Liver (tissue), 9 donors: Measurements from ENCODE around the gene GUCA2A. TPM values are rescaled to one million over a fixed set of nuclear protein-coding genes. Genes with fewer than 3 reads are reported as not detected.

Experiments used
- DNase-seq: peaks from one replicate; pipeline ENCODE4 v3.0.0-alpha.2; 2017; ENCODE audit warnings: low spot score
- H3K27ac ChIP-seq, 2 donors: one replicate each; pipeline ENCODE4 v1.7.0; 2013; ENCODE audit warnings: inconsistent platforms in 2 of 2, low read length in 2 of 2, control low read depth in 1 of 2, low read depth in 1 of 2, mild to moderate bottlenecking in 1 of 2
- H3K27me3 ChIP-seq, 4 donors: one replicate each; pipeline versions ENCODE4 v1.6.1 to v1.7.0; 2013; ENCODE audit warnings: low read length in 3 of 4, inconsistent platforms in 1 of 4, mild to moderate bottlenecking in 1 of 4, moderate library complexity in 1 of 4; ENCODE audit not compliant: control insufficient read depth in 4 of 4, insufficient read depth in 4 of 4
- H3K36me3 ChIP-seq, 4 donors: one replicate each; pipeline versions ENCODE4 v1.6.1 to v1.7.0; 2013; ENCODE audit warnings: low read length in 3 of 4, mild to moderate bottlenecking in 3 of 4, low read depth in 1 of 4, moderate library complexity in 1 of 4; ENCODE audit not compliant: control insufficient read depth in 4 of 4, insufficient read depth in 3 of 4
- H3K4me1 ChIP-seq, 4 donors: one replicate each; pipeline versions ENCODE4 v1.6.1 to v1.7.0; 2013; ENCODE audit warnings: low read length in 3 of 4, mild to moderate bottlenecking in 3 of 4, moderate library complexity in 1 of 4; ENCODE audit not compliant: control insufficient read depth in 4 of 4, insufficient read depth in 4 of 4
- H3K4me3 ChIP-seq, 3 donors: one replicate each; pipeline versions ENCODE4 v1.6.1 to v1.7.0; 2013; ENCODE audit warnings: low read length in 3 of 3, control low read depth in 1 of 3, low read depth in 1 of 3, mild to moderate bottlenecking in 1 of 3
- H3K9ac ChIP-seq, 2 donors: one replicate each; pipeline ENCODE4 v1.7.0; 2013; ENCODE audit warnings: low read length in 2 of 2, mild to moderate bottlenecking in 2 of 2, moderate library complexity in 2 of 2, control low read depth in 1 of 2, low read depth in 1 of 2
- H3K9me3 ChIP-seq, 4 donors: one replicate each; pipeline versions ENCODE4 v1.6.1 to v1.7.0; 2013; ENCODE audit warnings: low read length in 3 of 4; ENCODE audit not compliant: control insufficient read depth in 4 of 4
- CTCF ChIP-seq: fragments of 150-350 bp; IDR thresholded peaks from 2 replicates; pipeline ENCODE4 v1.5.1; 2017; ENCODE audit warnings: improper control_type of control experiment, low read depth, low read length; ENCODE audit not compliant: missing input control
- FOXA2 ChIP-seq: IDR thresholded peaks from 2 replicates; pipeline ENCODE4 v1.6.1; 2016; ENCODE audit warnings: antibody characterized with exemption
- GABPA ChIP-seq, 2 donors: IDR thresholded peaks in 1 of 2; conservative IDR thresholded peaks in 1 of 2; 2 replicates each; pipeline ENCODE4 v1.6.1; 2016; ENCODE audit warnings: antibody characterized with exemption in 2 of 2, mild to moderate bottlenecking in 1 of 2, moderate library complexity in 1 of 2
- HNF4A ChIP-seq, 2 donors: conservative IDR thresholded peaks; 2 replicates each; pipeline ENCODE4 v1.6.1; 2016; ENCODE audit warnings: antibody characterized with exemption in 2 of 2, mild to moderate bottlenecking in 2 of 2
- HNF4G ChIP-seq: IDR thresholded peaks from 2 replicates; pipeline ENCODE4 v1.6.1; 2016; ENCODE audit warnings: antibody characterized with exemption
- JUND ChIP-seq, 2 donors: IDR thresholded peaks; 2 replicates each; pipeline ENCODE4 v1.6.1; 2016; ENCODE audit warnings: antibody characterized with exemption in 2 of 2
- NR2F2 ChIP-seq: IDR thresholded peaks from 2 replicates; pipeline ENCODE4 v1.6.1; 2016; ENCODE audit warnings: antibody characterized with exemption
- RAD21 ChIP-seq, 2 donors: IDR thresholded peaks; 2 replicates each; pipeline ENCODE4 v1.6.1; 2016; ENCODE audit warnings: antibody characterized with exemption in 2 of 2, mild to moderate bottlenecking in 2 of 2
- REST ChIP-seq: IDR thresholded peaks from 2 replicates; pipeline ENCODE4 v1.6.1; 2016; ENCODE audit warnings: antibody characterized with exemption, mild to moderate bottlenecking
- RXRA ChIP-seq, 2 donors: IDR thresholded peaks; 2 replicates each; pipeline ENCODE4 v1.6.1; 2017 to 2018; ENCODE audit warnings: antibody characterized with exemption in 2 of 2, mild to moderate bottlenecking in 1 of 2
- SP1 ChIP-seq: IDR thresholded peaks from 2 replicates; pipeline ENCODE4 v1.6.1; 2018; ENCODE audit warnings: antibody characterized with exemption, mild to moderate bottlenecking
- TAF1 ChIP-seq: conservative IDR thresholded peaks from 2 replicates; pipeline ENCODE4 v1.6.1; 2016; ENCODE audit warnings: antibody characterized with exemption, mild to moderate bottlenecking
- YY1 ChIP-seq: IDR thresholded peaks from 2 replicates; pipeline ENCODE4 v1.6.1; 2016; ENCODE audit warnings: antibody characterized with exemption, mild to moderate bottlenecking
- ZBTB33 ChIP-seq: IDR thresholded peaks from 2 replicates; pipeline ENCODE4 v1.6.1; 2016; ENCODE audit warnings: antibody characterized with exemption
- WGBS: extraction: QIAGEN DNeasy Blood & Tissue Kit; methylation state at CpG from one replicate; pipeline ENCODE4 v1.1.7; 2013; 5-methylcytosine and 5-hydroxymethylcytosine counted together
- polyA plus RNA-seq, 2 donors: library from polyadenylated mRNA; stranded (reverse) in 1 of 2; unstranded in 1 of 2; fragments of 200-250 nt in 1 of 2; fragments of >200 nt in 1 of 2; fragmentation: Nextera tagmentation in 1 of 2; extraction: Ambion mirVana in 1 of 2; gene quantifications; one replicate each; pipeline versions ENCODE4 v1.2.1 to v1.2.3, GENCODE V29; 2013 to 2015
- total RNA-seq, 2 donors: library from RNA; depleted of rRNA; stranded (reverse); fragments of >200 nt; gene quantifications; one replicate each; pipeline ENCODE4 v1.2.3, GENCODE V29; 2014
- donor health status: healthy.
- donor health status: healthy.
- donor health status: healthy.
- donor health status: healthy.
- donor health status: healthy.

GUCA2A gene
- total and polyA plus RNA-seq, 4 donors = not detected

DNA sequence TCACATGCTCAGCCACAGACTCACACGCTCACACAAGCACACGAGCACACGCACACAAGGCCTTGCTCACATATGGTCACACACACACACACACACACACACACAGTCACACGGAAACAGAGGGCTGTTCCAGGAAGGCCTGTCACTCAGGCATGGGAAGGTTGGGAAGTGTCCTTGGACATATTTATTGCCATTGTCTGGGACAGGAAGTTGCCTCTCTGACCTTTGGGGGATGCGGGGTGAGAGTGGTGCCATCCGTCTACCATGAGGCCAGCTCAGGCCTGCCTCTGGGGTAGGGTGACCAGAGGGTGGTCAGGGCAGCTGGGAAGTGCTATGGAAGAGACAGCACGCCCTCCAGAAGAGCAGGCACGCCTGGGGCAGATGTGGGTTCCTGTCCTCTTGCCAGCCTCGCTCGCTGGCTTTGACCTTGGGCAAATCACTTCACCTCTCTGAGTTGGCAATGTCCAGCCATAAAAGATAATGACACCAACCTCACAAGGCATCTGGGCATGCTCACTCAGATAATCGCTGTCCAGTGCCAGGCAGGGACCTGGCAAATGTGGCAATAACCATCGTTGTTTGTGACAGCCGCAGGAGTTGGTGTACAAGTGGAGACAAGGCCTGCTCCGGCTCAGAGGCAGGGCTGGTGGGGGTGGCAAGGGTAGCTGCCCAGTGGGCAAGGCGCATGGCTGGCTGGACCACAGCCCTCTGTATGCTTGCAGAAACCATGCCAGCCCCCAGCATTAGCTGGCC, 8.0 kb upstream of the GUCA2A start:
- H3K9ac ChIP-seq = no peak overlapping the region
- H3K36me3 ChIP-seq = no peaks in the 10 kb centered on the region
- no peaks in the 10 kb centered on the region for H3K9me3 ChIP-seq
- WGBS = 43% methylated on average over 15 of the region's 15 CpGs
- H3K4me3 ChIP-seq = no peak overlapping the region
- DNase-seq = no peak
- peaks cover 11 to 17% (median 13%) of the 10 kb centered on the region in 4 donors for H3K4me1 ChIP-seq
- peak overlapping the region in 1 of 2 donors; percentile 55 for H3K27ac ChIP-seq
- no peaks in the 10 kb centered on the region for H3K27me3 ChIP-seq
- TF ChIP-seq REST (peak; percentile 50), SP1 (peak; percentile 33), RXRA (IDR thresholded peaks at IDR 0.05) (peak; percentile 32 to 59), HNF4A (conservative IDR thresholded peaks at IDR 0.05) (peak in 1 of 2 donors; percentile 30), NR2F2 (peak; percentile 97), HNF4G (no peak), FOXA2 (no peak), CTCF (no peak)

DNA sequence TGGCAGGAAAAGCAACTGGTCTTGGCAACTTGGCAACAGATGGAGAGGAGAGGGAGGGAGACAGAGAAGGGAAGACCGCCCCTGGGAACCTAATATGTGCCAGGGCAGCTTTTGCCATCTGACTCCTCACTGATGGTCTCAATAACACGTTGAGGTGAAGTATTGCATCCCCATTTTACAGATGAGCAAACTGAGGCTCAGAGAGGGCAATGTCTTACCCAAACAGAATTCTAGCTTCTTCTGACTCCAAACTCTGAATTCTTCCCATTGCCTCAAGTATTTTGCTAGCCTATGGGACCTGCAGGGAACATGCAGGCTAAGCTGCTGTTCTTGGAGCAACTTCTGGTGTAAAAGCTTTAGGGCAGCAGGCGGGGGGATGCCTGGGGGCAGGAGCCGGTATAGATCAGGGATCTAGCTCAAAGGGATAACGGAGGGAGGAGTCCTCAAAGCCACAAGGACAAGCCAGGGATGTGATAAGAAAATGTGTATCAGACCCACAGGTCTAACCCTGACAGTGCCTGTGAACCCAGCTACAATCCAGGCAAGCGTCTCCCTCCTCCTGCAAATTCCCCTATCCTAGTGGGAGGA, 7.2 kb upstream of the GUCA2A start:
- TF ChIP-seq TAF1 (no peak), RXRA (IDR thresholded peaks at IDR 0.05) (no peak), GABPA (IDR thresholded peaks at IDR 0.05 in 1 of 2, conservative IDR thresholded peaks at IDR 0.05 in 1 of 2) (no peak), YY1 (no peak), NR2F2 (no peak), HNF4G (no peak), RAD21 (IDR thresholded peaks at IDR 0.05) (no peak), SP1 (no peak), ZBTB33 (no peak), CTCF (no peak), JUND (IDR thresholded peaks at IDR 0.05) (no peak)
- Histone ChIP-seq H3K4me3 (no peak overlapping the region), H3K27me3 (no peaks in the 10 kb centered on the region), H3K9ac (no peak overlapping the region), H3K27ac (no peak overlapping the region), H3K9me3 (no peaks in the 10 kb centered on the region), H3K36me3 (no peaks in the 10 kb centered on the region), H3K4me1 (peaks cover 11 to 17% (median 13%) of the 10 kb centered on the region in 4 donors)
- DNase-seq = no peak
- 74% methylated on average over 6 of the region's 6 CpGs for WGBS
